Fibroblast of gingiva (primary cell): ENCODE results near the gene IGSF9.
A peak's percentile ranks its signal among the peaks of the same experiment; 100 is the strongest.
"Not testable (repeated sequence)": the region's sequence is repeated elsewhere in the genome, so short reads cannot be mapped to it uniquely, and the experiment has no call there.

Experiments
- DNase-seq: peaks from one replicate; pipeline ENCODE4 v3.0.0-alpha.2; 2011; ENCODE audit warnings: low read depth

The IGSF9 gene

GRCh38 chr1:159920202-159920601 lies 25.2 kb downstream of the IGSF9 start:
- no peak for DNase-seq

- DNase-seq: no peak
Measured at GRCh38 chr1:159919236-159919865, 26.1 kb downstream of the IGSF9 start.

- peak; percentile 27 for DNase-seq
Measured at GRCh38 chr1:159918352-159919200, 26.8 kb downstream of the IGSF9 start.

GRCh38 chr1:159917533-159918351 lies 27.7 kb downstream of the IGSF9 start:
- DNase-seq: no peak

DNA sequence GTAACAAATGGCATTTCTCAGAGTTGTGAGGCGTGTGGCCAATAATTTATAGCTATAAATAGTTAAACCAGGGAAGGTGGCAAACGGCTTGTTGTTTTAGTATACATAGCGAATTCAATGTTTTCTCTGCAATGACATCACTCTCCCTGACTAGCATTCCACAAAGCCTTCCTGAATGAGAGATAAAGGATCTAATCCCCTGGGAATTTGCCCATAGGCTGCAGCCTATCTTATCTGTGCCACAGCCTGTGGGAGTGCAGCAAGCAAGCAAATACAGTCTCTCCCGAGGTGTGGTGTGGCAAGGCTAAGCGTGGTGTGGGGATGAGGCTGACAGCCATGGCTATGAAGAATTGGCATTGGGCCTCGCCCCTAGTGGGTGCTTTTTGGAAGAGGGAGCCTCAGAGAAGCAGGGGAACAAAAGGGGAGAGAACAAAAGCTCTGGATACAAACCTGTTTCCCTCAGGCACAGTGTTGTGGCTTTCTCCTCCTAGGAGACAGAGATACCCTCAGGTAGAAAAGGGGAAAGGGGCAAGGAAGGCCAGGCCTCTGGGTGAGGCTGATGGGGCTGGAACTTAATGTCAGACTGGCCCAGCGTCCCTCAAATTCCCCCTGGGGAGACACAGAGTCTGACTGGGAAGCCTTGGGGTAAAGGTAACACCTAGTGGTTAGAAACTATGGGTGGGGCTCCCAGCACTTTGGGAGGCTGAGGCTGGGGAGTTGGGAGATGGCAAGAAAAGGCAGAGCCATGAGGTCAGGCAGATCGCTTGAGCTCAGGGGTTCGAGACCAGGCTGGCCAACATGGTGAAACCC lies 29.0 kb downstream of the IGSF9 start:
- peak; percentile 43 for DNase-seq

DNA sequence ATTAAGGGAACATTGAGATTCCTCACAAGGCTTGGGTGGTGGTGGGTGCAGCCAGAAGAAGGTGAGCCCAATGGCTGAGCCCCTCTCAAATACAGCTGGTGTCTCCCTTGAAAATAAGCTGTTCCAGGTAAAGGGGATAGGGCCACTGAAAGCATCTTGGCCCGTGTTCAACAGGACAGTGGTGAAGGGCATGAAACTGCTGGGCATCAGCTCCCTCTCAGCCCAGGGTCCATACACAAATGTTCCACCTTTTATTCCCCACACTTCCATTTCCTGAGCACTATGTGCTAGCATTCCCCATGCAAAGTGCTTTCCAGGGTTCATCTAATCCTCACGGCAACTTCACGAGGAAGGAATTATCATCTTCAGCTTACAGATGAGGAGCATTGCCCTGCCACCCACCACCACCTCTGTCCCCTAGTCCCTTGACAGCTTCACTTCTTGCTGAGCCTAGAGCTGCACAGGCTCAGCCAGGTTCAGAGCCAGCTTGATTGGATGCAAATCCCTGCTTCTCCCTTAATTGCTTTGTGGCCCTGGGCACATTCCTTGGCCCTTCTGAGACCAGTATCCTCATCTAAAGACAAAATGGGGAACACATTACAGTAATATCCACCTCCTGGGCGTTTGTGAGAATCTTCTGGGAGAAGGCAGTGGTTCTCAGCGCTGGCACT lies 29.7 kb downstream of the IGSF9 start:
- no peak for DNase-seq

GRCh38 chr1:159914252-159915018 lies 31.0 kb downstream of the IGSF9 start:
- DNase-seq: no peak

DNA sequence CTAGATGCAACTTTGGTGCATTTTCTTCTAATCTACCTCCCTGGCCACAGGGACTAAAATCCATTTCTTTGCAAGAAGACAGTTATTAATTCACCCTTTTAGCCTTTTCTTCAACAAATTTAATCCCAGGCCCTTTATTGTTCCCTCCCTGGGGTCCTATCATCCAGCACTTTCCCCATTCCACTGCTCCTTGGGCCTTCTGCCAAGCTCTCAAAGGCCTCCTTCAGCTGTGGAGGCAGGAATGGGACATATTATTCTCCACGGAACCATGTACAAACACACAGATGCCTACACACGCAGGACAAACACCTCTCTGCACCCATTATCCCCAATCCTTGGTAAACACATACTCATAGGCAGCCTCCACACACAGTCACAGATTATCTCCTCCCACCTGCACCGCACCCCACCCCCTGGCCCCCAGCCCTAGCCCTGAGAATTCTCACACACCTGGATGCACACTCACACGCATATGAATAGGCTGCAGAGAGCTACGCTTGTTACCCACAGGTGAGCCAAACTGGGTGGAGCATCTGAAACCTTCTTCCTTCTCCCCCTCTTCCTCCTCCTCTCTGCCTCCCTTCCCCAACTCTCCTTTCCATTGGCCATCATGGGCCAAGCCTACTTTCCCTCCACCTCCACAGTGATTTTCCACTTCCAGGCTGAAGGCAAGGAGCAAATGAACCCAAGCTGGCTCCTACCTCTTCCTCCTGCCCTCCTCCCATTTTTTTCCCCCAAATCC lies 31.8 kb downstream of the IGSF9 start:
- DNase-seq: no peak

- no peak for DNase-seq
Measured at GRCh38 chr1:159911326-159912070, 33.9 kb downstream of the IGSF9 start.

DNA sequence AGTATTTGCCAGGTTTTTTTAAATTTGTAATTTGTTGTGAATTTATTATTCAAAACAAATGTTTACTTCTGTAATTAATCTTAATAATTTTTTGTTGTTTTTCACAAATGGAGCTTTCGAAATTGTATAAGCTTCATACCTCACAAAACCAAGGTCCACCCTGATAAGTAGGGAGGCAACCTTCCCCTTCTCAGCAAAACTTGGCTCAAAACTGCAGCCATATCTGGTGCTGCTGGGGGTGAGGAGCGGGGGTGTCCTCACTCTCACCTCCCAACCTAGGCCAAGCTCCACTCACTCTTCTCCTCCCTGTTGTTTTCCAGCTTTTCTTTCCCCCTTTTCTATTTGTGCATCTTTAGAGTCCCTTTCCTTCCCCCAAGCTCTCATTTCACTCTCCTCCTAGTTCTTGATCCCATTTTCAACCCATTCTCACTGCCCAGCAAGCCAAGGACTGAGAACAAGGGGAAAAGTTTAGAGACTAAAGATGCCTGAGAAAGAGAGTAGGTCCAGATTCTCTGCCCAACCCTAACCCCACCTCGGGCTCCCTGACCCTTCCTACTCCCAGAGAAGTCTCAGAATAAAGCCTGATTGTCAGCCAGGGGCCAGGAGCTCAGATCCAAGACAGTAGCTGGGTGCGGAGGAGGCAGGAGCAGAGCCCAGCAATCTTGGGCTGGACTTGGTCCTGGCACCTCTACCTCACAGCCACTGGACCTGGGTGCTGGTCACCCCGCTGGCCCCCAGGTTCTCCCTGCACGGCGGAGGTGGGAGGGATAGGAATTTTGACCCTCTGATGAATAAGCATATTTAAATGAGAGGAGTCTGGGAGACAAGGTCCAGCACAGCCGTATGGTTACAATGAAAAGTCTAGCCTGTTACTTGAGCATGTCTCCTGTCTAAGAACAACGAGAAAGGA lies 37.1 kb downstream of the IGSF9 start:
- no peak for DNase-seq

DNA sequence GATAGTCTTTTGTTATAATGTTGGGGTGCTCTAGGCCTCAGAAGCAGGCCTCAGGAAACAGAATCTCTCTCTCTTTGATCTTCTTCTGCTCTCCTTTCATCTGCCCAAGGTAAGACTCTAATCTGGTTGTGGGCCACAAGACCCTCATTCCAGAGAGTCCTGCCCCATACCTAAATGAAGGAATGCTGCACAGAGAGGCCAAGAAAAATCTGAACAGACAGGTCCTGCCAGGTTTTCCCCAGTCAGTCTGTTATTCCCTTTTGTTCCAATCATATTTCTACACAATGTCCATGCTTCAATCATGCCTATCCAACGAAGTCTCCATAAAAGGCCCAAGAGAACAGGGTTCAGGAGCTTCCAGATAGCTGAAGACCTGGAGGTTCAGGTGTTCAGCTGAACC lies 38.5 kb downstream of the IGSF9 start:
- no peak for DNase-seq

GRCh38 chr1:159904036-159904435 lies 41.4 kb downstream of the IGSF9 start:
- not testable (repeated sequence) for DNase-seq

- no peak for DNase-seq
Measured at GRCh38 chr1:159902541-159902940, 42.9 kb downstream of the IGSF9 start.

DNA sequence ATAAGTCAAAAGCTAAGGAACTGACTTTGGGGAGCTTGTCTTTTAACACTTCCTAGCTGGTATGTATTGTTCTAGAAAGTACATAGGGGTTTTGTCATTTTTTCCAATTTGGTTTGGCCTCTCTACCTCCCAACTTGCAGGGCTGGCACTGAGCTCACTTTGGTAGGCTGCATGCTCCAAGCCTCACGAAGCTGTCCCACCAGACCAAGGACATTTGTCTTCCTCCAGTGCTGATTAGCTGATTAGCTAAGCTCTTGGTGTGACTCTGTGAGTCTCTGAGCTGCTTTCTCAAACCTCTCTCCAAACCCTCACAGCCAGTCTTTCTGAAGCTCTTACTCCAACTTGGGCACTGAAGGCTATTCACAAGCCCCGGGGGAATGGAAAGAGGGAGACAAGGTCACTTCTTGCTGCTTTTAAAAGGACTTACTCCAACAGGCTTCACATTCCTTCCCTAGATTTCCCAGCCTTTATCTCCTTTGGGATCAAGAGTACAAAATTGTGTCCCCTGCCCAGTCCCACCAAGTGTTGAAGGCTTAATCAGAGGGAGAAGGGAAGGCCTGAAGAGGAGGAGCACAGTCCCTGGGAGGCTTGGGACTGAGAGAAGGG lies 44.6 kb downstream of the IGSF9 start:
- DNase-seq: no peak

- DNase-seq: peak; percentile 67
Measured at GRCh38 chr1:159900086-159900680, 45.2 kb downstream of the IGSF9 start, which contains the start of gene CFAP45. Gene CFAP45 (minus strand): TSS chr1:159900165. CDS start chr1:159900098, 67 bp downstream.

DNA sequence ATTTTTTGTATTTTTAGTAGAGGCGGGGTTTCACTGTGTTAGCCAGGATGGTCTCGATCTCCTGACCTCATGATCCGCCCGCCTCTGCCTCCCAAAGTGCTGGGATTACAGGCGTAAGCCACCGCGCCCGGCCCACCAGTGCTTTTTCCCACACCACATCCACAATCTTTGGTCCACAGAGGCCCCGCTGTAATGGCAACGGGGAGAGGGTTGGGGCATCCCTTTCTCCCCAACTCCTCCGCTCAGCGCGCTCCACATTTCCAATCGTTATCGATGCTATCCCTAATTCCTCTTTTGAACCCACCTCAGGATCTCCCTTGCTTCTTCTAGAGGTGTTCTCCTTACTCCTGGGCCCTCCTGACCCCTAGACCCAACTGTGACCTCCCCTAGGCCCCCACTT lies 45.8 kb downstream of the IGSF9 start:
- not testable (repeated sequence) for DNase-seq

GRCh38 chr1:159898527-159898926 lies 46.9 kb downstream of the IGSF9 start:
- no peak for DNase-seq
